Stimulated activated CD4-positive, alpha-beta T cell treated with anti-CD3 and anti-CD28 coated beads, Interleukin-2, amount 100 ng/mL, for 4 hours (primary cell): ENCODE results near the gene STAB1.

Source experiments
- DNase-seq: peaks from one replicate; pipeline ENCODE4 v3.0.0-alpha.2; 2020; ENCODE audit warnings: low read depth

The STAB1 gene

DNA sequence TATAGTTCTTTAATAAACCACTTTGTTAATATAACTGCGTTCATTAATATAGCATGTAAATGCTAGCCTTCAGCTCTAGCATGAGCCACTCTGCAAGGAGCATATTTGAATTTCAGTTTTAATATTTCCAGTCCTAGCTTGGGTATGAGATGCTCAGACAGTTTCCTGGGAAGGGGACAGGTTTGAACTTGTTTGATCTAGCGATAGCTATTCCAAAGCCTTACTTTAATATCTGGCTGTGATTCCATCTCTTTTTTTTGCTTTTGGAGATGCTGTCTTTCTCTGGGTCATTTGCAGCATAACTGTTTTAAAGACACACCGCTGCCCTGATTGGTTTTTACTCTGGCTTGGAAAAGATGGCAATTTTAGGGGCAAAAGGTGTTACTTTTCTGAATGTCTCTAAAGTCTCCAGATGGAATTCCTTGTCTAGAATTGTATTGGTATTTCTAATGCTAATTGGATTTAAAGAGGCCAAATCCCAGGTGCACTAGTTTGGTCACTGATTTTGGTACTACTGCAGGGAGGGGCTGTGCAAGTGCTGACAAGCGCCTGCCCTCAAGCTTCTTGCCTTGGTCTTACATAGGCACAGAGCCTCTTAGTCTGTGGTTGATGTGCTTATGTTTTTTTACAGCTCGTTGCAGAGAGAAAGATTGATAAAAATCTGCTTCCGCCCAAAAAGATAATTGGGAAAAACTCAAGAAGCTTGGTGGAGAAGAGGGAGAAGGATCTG lies 36.9 kb upstream of the STAB1 start:
- DNase-seq, result no peak

DNA sequence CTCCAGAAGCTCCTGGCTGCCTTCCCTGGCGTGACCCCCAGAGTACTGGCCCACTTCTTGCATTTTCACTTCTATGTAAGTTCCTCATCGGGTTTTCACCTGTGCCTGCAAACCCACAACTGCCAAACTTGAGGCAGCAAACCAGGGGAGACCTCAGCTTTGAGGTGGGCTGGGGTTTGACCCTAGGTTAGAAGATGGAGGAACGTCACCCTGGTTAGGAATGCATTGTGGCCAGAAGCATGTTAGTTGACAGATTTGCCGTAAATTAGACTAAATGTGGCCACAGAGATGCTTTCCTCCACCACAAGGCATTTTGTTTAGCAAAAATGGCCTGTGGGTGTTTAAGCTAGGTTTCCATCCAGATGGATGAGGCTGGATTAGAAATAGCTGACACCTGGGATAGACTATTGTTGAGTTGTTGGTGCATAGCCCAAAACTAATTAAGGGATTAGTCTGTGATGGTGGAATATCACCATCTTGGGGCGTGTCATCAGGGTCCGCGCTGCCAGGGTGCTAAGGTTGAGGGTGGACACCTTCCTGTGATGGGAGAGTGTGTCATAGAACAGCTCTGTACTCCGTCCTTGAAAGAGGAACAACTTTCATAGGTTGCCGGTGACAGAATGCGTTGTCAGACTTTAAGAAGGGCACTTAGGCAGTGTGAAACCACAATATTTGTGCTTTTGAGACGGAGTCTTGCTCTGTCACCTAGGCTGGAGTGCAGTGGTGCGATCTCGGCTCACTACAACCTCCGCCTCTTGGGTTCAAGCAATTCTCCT lies 36.2 kb upstream of the STAB1 start:
- no peak for DNase-seq

DNA sequence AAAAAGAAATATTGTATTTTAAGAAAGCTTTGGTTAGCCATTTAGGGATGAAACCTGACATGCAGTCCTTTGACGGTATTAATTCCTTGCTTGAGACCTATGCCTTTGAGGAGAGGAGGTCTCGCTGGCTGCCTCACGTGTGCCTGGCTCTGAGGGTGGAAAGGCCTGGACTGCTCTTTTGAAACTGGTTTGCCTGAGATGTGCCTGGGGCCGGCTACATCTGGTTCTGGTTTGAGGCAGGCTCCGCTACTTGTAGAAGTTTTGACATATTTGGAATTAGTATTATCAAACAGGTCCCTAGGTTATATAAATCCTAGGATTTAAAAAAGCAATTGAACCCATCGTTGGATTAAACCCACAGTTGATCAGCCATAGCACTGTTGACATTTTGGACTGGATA lies 33.3 kb upstream of the STAB1 start:
- DNase-seq, result no peak

DNA sequence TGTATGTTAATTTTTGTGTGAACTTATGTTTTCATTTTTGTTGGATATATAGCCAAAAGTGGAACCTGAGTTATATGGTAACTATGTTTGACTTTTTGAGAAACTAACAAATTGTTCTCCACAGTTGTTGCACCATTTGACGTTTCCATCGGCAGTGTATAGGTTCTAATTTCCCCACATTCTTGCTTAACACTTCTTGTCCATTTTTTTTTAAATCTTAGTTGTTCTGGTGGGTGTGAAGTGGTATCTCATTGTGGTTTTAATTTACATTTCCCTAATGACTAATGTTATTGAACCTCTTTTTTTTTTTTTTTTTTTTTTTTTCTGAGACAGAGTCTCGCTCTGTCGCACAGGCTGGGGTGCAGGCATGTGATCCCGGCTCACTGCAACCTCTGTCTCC lies 31.7 kb upstream of the STAB1 start:
- DNase-seq, result no peak

DNA sequence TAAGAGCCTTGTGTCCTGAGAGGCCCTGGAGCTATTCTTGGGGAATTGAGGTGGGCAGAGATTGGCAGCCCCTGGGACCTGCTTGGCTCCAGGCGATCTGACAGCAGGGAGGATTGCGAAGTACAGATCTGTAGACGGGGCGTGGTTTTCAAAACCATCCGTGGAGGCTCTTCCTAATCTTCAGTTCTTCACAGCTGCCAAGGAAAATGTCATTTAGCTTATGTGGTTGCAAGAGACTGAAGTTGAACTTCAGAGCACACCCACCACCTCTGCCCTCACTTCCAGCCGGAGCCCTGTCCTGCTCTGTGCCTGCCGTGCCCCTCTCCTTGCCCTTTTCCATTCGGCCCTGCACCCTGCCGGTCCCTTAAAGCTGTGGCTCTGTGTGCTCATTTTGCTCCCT lies 26.8 kb upstream of the STAB1 start:
- no peak for DNase-seq

DNA sequence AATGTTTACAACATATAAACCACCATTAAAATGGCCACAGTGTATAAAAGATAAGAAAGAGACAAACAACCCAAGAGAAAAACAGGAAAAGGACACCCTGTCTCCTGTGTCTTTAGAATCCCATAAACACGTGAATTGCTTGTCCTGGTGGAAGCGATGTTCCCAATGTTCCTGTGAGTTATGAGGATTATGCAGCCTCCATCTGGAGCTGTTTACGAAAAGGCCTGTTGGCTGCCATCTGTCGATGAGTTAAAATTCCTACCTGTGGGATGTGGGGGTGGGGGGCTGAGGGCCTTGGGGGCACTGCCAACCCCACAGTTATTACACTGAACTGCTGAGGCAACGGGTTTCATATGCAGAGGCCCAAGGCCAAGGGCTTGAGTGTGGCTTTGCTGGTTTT lies 26.1 kb upstream of the STAB1 start:
- DNase-seq, result no peak

DNA sequence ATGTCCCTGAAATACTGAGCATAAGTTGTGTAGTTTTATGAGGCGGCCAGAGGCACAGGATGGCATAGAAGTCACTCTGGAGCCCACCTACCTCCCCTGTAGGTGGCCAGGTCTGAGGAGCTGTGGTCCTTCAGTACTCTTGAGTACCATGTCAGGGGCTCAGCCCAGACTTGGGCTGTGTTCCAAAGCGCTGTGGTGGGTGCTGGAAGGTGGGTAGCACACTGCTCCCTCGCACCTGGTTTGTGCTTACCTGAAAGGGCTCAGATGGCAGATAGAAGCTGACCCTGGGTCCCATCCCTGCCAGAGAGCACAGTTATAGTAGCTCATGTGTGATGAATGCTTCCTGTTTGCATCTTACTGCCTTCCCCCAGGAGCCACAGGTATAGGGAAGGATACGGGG lies 24.2 kb upstream of the STAB1 start:
- DNase-seq, result no peak

DNA sequence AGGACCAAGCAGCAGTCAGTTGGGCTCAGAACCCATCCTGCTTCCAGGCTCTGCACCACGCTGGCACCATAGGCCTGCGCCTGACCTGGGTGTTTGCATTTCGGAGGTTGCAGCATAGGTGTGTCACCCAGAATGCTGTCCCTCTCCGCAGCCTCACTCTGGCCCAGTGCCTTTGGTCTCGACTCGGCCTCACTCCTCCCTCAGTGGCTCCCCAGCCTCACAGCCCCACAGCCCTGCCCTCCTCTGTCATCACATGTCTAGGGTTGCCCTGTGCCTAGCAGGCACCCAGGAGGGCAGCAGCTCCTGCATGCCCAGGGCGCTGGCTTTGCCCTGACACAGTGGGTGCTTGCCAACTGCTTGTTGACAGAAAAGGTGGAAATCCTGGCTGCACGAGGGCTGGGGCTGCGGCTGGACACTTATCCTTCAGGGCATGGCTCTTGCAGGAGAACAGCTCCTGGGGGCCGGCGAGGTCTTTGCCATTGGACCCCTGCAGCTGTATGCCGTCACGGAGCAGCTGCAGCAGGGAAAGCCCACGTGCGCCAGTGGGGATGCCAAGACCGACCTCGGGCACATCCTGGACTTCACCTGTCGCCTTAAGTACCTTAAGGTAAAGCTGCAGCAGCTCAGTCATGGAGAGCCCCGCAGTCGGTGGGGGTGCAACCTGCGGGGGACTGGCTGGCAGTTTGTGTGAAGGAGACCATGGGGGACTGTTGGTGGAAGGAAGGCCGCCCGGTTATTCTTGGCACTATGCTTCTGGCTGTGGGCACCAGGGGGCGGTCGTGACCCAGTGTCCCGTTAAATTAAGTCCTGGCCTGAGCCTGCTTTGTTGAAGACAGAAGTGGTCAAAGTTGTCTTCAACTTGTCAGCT lies 23.5 kb upstream of the STAB1 start:
- no peak for DNase-seq

DNA sequence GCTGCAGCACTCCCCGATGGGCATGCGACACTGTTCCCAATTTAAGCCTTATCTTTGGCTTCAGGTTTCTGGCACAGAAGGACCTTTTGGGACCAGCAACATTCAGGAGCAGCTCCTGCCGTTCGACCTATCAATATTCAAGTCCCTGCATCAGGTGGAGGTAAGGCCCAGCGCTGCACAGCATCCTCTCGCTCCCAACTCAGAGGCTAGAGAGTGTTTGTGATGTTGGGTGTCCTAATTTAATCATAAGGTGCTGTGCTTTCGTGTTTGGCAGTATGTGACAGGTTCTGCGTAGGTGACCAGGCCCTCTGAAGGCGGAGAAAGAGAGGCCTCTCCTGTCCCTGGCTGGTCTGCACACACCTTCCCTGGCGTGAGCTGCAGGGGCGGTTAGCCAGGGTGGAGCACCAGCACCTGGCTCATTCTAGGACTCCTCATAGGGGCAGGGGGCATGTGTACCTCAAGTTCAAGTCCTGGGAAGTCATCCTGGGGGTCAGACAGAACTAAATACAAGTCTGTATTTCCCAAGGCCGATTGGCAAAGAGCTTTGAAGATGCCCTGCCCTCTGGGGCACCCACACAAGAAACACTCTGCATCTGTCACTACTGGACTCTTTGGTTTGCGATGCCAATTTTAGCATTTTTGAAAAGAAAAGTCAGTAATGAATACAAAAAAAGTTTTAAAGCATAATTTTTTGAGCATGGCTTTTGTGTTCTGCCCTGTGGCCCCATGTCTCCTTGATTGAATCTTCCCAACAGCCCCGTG lies 22.7 kb upstream of the STAB1 start:
- DNase-seq, result no peak

DNA sequence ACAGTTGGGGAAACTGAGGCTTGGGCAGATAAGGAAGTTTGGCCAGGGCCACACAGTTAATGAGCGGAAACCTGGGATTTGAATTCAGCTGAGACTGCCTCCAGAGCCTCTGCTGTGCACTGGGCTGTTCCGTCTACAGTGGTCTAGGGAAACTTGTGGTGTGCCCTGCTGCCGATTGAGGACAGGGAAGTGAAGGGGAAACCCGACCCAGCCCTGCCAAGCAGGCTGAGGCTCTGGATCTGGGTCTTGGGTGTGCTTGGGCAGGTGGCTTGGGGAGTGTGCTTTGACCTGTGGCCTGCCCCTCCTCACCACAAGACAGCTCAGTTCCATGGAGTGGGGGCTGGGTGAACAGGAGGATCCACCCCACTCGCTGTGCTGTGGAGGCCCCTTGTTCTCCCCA lies 22.1 kb upstream of the STAB1 start:
- no peak for DNase-seq

DNA sequence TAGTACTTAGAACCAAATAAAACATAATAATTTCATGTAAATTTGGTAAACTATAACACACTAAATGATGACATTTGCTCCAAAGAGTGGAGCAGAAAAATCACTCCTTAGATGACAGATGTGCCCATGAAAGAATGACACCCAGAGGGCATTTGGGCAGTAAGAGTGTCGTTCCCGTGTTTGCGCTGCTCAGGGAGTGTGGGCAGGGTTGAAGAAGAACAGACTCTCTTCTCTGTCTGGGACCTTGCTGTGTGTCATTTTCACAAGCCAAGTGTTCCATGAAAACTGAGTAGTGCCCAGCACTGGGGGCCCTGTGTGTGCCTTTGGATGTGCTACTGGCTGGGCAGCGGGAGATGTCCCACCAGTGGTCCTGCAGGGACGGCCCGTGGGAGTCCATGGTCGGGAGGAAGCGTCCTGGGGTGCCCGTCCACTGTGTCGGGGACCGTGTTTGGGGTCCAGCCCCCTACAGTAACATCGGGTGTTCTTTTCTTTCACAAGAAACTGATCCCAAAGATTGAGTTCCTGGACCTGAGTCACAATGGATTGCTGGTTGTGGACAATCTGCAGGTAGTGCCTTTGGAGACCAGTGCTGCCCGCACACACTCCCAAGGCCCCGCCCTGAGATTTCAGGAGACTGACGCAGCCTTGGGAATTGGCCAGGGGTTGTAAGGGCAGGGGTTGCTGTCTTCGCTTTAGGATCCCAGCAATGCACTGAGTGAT lies 17.9 kb upstream of the STAB1 start:
- no peak for DNase-seq

DNA sequence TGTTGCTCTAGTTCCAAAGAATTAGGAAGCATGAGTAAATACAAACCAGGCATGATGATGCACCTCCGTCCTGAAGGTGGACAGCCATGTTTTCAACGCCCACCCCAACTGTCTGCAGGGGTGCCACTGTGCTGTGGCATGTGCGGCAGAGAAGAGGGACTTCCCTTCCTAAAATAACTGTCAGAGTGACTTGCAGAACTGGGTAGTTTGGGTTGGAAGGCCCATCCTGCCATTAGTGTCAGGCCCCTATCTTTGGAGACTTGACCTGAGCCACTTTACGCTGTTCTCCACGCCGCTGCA lies 17.4 kb upstream of the STAB1 start:
- DNase-seq, result no peak

DNA sequence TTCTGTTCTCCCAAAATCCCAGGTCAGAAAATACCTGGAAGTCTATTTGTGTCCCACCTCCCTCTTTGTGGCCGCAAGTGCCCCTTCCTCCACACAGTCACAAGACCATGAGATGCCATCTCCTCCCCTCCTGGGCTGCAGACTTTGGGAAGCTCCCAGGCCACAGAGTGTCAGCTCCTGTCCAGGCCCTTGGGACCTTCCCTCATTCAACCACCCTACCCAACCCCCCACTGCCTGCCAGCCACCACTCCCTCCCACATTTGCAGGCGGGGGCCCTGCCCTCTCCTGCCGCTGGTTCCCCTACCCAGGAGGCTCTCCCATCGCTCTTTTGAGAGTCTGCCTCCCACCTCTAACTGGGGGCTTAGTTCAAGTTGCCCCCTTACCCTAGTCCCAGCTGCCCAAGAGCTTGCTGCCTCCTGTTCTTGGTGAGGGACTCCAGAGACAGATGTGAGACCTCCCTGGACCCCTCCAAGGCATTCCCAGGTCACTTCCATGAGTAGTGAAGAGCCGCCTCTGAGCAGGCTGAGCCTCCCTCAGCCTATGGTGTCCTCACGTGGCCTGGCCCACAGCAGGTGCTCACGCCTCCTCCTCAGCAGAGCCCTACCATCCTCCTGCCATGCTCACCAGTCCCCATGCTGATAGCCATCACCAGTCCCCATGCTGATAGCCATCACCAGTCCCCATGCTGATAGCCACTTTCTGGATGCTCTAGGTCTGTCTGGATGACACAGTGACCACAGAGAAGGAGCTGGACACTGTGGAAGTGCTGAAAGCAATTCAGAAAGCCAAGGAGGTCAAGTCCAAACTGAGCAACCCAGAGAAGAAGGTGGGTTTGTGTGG lies 15.9 kb upstream of the STAB1 start:
- DNase-seq, result no peak

DNA sequence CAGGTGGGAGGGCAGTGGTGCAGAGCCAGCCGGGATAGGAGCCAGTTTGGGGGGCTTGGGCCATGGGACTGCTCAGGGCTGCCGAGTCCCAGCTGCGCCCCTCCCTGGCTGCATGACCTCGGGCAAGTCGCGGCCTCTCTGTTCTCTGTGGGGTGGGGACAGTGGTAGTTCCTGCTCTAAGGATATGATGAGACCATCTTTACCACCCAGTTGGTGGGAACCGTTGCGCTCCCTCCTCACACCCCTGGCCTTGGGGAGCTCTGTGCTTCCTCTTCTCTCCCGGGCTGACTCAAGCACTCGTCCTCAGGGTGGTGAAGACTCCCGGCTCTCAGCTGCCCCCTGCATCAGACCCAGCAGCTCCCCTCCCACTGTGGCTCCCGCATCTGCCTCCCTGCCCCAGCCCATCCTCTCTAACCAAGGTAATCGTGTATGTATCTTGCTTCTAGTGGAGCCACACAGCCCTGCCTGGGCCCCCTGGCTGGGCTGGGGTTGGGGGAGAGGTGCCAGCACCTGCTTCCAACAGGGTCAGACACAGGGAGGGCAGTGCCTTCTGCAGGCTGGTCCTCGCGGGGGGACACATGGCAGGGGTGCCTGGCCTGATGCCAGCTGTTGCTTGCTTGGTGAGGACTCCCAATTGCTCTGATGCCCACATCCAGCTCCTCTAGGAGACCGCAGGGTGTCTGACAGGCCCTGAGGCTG lies 15.1 kb upstream of the STAB1 start:
- DNase-seq, result no peak

DNA sequence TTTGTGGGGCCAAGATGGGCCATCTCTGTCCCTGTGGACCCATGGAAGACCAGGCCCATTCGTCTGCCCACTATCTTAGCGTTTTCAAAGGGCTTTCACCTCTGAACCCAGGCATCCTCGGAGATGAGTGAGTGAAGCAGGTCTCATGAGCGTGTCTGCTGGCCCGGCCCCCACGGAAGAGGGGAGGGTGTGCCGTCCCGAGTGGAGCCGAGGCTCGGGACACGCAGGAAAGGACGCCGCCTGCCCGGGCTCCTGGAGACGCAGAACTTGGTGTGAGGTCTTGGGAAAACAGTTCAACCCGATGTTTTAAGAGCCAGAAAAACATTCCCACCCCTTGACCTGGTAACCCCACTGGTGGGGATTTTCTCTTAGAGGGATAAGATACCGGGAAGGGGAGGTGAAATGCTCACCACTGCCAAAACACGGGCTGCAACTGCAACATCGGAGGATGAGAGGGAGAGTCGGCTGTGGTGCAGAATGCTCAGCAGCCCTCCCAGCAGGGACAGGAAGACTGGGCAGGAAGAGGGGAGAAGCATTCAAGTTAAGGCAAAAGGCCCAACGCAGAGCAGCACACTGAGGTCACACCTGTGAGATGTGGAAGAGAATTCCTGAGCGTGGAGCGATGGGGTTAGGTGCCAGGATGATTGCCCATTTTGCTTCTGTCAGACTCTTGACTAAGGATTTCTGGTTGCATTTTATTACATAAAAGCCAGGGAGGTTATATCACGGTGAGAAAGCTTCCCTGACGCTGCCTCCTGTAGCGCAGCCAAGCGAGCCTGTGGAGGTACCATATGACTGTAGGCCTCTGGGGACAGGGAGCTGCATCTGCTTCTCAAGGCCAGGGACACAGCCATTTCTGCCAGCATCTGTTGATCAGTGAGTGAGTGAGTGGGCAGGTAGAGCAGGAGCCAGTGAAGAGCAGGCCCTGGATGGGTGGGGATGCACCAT lies 14.1 kb upstream of the STAB1 start:
- no peak for DNase-seq

DNA sequence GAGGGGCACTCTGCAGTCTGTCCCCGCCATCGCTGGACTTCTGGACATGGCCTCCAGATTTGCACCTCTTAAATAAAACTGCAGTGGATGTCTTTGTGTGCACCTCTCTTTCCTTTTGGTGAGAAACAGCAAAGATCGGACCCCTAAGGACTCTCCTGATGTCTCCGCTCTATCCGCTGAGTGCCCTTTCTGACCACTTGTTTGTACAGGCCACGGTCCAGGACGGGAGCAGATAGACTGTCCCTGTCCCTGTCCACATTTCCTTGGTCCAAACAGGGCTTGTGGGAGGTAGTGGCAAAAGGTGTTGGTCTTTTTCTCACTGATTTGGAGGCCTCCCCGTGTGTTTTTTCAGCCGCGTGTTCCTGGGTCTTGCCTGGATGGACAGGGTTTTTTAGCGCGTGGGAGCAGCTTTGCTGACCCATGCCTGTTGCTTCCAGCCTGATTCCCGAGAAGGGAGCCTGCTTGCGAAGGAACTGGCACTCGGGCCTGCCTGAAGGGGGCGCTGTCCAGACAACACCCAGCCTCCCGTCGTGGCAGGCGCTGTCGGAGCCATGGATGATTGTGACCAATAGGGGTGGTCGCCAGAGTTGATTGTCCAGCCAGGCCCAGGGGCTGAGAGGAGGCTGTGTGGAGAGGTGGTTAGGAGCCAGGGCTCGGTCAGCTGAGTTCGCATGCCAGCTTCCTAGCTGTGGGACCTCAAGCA lies 13.2 kb upstream of the STAB1 start:
- DNase-seq, result no peak

DNA sequence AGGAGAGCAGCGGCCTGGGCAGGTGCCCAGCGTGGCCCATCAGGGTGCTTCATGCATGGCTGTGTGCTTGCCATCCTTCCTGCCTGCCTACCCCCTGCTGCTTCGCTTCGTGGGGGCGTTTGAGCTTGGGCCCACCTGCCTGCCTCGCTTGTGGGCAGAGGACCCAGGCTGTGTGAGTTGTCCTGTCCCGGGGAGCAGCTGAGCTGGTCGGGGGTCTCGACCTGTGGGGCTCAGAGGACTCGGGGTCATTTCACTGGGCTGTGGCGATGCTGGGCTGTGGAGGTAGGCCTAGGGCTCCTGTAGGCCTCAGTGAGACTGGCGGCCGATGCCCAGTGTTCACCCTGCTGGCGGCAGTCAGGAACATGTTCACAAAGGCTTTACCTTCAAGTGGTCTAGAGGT lies 12.1 kb upstream of the STAB1 start:
- no peak for DNase-seq
